ENCODE measurements around the gene EIPR1.

Gene EIPR1

DNA sequence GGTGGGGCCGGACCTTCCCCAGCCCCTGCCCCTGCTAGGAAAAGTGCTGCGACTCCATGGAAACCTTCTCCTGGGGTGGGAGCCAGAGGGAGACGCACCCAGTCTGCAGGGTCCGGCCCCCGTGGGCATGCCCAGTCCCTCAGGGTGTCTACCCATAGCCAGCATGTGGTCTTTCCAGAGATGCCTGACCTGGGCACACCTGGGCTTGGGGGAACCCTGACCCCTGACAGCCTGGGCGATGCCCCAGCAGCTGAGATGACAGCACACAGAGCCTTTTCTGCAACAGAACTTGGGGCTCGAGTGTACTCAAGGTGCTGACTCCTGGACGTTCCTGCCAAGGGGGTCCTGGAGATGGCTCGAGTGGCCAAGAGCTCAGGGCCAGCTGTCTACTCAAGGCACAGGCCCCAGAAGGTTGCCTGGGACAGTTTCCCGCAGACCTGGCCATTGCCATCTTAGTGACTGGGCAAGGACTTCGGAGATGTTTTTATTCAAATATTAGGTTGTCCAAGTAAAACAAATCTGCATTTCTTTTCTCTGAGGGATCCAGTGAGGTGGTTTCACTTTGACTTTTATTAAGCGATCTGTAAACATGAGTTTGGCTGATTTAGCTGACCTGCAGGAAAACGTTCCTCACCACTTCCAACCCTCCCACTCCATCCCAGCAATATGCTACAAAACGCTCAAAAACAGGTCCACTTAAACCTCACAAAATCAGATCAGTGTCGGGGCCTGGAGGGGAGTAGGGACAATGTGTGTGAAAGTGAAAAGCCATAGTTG is 228.0 kb downstream of the EIPR1 start:
- no peak overlapping the region for H3K4me3 ChIP-seq (ENCODE audit: low read length)
- TF ChIP-seq, protein P1, sequence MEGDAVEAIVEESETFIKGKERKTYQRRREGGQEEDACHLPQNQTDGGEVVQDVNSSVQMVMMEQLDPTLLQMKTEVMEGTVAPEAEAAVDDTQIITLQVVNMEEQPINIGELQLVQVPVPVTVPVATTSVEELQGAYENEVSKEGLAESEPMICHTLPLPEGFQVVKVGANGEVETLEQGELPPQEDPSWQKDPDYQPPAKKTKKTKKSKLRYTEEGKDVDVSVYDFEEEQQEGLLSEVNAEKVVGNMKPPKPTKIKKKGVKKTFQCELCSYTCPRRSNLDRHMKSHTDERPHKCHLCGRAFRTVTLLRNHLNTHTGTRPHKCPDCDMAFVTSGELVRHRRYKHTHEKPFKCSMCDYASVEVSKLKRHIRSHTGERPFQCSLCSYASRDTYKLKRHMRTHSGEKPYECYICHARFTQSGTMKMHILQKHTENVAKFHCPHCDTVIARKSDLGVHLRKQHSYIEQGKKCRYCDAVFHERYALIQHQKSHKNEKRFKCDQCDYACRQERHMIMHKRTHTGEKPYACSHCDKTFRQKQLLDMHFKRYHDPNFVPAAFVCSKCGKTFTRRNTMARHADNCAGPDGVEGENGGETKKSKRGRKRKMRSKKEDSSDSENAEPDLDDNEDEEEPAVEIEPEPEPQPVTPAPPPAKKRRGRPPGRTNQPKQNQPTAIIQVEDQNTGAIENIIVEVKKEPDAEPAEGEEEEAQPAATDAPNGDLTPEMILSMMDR (conservative IDR thresholded peaks at IDR 0.05; ENCODE audit: low read length): no peak
- DNase-seq (ENCODE audit: low read depth): no peak

DNA sequence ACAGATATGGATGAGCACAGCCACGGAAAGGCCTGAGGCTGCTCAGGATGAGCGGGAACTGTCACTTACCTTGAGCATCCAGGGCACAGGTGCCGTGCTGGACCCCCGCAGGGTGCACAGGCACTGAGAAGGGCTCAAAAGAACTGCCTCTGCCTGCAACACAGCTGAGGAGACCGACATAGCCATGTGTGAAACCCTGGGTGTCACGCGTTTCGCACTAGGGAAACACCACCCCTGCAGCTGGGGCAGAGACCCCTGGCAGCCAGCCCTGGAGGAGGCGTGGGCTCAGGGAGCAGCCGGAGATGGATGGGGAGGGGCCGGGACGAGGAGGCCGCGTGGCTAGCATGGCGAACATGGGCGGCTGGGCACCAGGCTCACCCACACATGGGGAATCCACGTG is 228.9 kb downstream of the EIPR1 start:
- TF ChIP-seq, protein P1 (conservative IDR thresholded peaks at IDR 0.05; ENCODE audit: low read length): no peak
- H3K4me3 ChIP-seq (ENCODE audit: low read length): no peak overlapping the region
- no peak for DNase-seq (ENCODE audit: low read depth)

DNA sequence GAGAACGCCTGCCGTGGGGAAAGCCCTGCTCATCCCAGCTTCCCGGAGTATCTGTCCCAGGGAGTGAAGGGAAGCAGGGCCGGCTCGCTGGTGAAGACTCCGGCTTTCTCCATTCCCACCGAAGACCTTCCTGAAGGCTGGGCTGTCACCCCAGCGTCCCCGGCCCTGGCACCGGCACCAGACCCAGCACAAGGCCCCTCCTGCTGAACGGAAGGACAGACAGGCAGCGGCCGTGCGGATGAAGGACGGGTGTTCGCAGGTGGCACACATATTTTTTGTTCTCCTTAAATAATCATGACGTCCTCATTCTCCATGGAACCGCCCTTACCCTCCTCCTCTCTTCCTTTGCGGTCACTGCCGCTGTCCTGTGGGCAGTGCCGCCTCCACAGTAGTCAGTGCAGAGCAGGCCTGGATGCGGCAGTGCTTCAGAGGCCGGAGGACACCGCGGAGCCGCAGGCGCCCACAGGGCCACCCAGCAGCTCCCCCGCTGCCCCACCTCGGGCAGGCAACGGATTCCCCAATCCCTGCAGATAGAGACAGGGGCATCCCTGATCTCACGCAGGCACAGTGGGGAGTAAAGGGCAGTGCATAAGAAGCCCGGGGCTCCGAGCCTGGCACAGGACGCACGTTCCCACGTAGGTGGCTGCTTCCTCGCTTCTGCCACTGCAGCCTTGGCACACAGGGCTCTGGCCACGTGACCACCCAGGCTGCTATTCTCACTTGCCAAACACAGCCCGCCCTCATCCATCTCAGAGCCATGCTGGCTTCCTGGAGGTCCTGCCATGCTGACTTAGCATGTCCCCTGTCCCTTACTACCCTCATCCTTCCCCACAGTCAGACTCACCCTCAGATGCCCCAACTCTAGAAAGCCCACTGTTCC is 229.7 kb downstream of the EIPR1 start:
- no peak for DNase-seq (ENCODE audit: low read depth)
- H3K4me3 ChIP-seq (ENCODE audit: low read length): no peak overlapping the region
- TF ChIP-seq, protein P1 (conservative IDR thresholded peaks at IDR 0.05; ENCODE audit: low read length): no peak

DNA sequence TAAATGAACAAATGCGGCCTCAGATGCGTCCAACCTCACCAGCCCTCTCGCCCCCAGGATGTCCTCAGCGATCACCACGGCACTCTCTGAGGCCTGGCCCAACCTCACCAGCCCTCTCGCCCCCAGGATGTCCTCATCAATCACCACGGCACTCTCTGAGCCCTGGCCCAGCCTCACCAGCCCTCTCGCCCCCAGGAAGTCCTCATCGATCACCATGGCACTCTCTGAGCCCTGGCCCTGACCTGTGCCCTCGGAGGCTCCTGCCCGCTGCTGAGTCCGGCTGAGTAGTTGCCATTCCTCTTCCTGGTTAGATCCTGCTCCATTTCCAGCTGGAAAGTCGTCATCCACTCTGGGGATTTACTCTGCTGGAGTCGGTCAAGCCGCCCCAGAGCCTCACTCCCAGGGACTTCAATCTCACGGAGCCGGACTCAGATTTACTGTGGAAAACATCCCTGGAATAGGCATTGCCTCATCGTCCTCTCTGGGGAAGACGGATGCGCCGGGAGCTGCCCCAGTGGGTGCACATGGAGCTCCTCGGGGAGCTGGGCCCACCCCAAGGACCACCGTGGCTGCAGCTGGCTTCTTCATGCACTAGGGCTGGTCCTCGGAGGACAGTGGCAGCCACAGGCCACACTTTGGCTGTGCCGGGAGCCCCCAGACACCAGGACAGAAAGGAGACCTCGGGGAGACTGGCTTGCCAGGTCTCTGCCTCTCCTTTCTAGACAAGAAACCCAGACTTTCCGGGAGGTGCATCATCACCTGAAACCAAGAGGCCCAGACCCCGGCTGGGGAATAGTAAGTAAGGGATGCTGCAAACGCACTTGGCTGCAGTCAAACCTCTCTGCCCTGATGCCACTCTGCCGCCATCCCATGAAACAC is 230.6 kb downstream of the EIPR1 start:
- TF ChIP-seq, protein P1 (conservative IDR thresholded peaks at IDR 0.05; ENCODE audit: low read length): no peak
- DNase-seq (ENCODE audit: low read depth): no peak
- H3K4me3 ChIP-seq (ENCODE audit: low read length): no peak overlapping the region

DNA sequence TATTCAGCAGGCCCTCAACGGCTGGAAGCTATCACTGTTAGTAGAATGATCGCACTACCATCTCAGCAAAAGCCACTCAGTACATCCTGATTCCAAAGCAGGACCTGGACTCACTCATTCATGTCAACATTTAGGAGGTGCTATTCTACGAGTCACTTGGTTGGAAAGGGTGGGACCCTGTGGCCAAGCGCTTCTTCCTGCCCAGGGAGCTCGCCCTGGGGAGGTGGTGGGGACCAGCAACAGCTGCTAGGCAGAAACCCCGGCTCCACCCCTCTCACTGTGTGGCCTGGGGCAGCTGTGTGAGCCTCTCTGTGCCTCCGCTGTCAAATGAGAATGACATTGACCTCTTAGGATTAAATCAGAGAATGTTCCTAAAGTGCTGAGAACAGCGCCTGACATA is 231.4 kb downstream of the EIPR1 start:
- no peak for DNase-seq (ENCODE audit: low read depth)
- TF ChIP-seq, protein P1 (conservative IDR thresholded peaks at IDR 0.05; ENCODE audit: low read length): no peak
- H3K4me3 ChIP-seq (ENCODE audit: low read length): no peak overlapping the region

DNA sequence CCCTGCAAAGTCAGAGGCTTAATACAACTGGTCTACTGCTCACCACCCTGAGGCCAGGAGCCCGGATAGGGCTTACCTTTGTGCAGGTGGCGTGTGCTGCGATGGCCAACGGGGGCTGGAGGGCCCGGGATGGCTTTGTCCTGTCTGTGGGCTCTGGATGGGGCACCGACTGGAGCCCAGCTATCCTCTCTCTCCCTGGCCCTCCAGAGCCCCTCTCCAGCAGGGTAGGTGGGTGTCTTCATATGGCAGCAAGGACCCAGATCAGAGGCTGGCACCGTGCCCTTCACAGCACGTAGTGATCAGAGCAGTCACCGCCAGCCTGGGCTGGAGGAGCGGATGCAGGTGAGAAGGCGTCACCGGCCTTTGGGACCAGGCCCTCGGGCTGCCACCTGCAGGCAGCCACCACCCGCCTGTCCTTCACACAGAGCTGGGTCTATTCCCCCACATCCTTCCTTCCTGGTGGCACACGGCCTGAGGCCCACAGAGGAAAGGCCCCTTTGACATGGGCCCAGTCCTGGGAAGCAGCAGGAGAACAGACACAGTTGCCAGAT is 232.1 kb downstream of the EIPR1 start:
- TF ChIP-seq, protein P1 (conservative IDR thresholded peaks at IDR 0.05; ENCODE audit: low read length): no peak
- no peak for DNase-seq (ENCODE audit: low read depth)
- no peak overlapping the region for H3K4me3 ChIP-seq (ENCODE audit: low read length)
